Measurements from ENCODE around the gene LRCH1. TPM values are rescaled to one million over a fixed set of nuclear protein-coding genes. Genes with fewer than 3 reads are reported as not detected.
A peak's percentile ranks its signal among the peaks of the same experiment; 100 is the strongest.

Gene LRCH1
- total RNA-seq, 4 donors from 2014 or later = 17.2 to 25.7 (median 21.9) TPM

DNA sequence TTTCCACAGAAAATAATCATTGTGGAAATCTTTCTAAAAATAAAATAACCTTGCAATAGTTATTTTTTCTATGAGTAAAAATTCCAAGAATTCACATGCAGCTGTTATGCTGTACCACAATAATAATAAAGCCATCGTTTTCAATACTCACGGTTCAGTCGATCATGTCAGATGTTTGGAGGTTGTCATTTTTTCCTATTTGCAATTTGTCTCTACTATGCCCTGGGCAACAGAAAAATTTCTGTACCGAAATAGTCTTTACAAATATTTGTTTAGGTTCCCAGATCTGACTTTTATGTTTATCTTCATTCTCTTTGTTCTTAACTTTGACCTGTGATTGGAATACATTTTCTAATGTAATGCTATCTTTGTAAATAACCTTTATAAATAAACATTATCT is 164.3 kb downstream of the LRCH1 start:
- DNase-seq (ENCODE audit: low spot score in 2 of 2) = no peak
- Histone ChIP-seq H3K36me3 (peaks cover 0 to 16% (median 0%) of the 10 kb centered on the region in 3 donors), H3K27ac (no peak overlapping the region), H3K4me1 (peaks cover 0 to 7% (median 0%) of the 10 kb centered on the region in 4 donors), H3K9me3 (no peaks in the 10 kb centered on the region), H3K27me3 (no peaks in the 10 kb centered on the region), H3K4me3 (no peak overlapping the region)
- TF ChIP-seq EP300 (IDR thresholded peaks at IDR 0.05) = no peak
- TF ChIP-seq POLR2A (IDR thresholded peaks at IDR 0.05) = no peak
- TF ChIP-seq, protein P1, sequence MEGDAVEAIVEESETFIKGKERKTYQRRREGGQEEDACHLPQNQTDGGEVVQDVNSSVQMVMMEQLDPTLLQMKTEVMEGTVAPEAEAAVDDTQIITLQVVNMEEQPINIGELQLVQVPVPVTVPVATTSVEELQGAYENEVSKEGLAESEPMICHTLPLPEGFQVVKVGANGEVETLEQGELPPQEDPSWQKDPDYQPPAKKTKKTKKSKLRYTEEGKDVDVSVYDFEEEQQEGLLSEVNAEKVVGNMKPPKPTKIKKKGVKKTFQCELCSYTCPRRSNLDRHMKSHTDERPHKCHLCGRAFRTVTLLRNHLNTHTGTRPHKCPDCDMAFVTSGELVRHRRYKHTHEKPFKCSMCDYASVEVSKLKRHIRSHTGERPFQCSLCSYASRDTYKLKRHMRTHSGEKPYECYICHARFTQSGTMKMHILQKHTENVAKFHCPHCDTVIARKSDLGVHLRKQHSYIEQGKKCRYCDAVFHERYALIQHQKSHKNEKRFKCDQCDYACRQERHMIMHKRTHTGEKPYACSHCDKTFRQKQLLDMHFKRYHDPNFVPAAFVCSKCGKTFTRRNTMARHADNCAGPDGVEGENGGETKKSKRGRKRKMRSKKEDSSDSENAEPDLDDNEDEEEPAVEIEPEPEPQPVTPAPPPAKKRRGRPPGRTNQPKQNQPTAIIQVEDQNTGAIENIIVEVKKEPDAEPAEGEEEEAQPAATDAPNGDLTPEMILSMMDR (IDR thresholded peaks at IDR 0.05) = no peak
- 57 to 64% methylated on average over 4 of the region's 4 CpGs for WGBS, 2 donors

DNA sequence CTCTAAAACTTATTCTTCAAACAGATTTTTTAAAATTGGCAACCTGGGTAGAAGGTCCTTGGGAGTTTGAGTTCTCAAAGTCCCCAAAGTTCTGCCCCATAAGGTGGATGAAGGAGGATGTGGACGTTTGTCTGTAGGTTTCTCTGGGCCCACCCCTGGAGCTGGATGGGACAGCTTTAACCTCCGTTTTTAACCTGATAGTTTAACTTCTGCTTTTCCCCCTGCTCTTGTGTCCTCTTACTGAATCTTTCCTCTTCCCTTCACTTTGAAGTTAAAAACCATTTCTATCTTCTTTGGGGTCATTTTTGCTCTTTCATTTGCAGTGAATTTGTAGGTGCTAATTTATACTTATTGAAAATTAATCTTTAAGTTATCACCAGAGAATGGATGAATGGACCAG is 164.9 kb downstream of the LRCH1 start:
- TF ChIP-seq EP300 (IDR thresholded peaks at IDR 0.05) (no peak), POLR2A (IDR thresholded peaks at IDR 0.05) (no peak)
- Histone ChIP-seq H3K27me3 (no peaks in the 10 kb centered on the region), H3K4me1 (peaks cover 0 to 7% (median 0%) of the 10 kb centered on the region in 4 donors), H3K36me3 (peaks cover 0 to 11% (median 0%) of the 10 kb centered on the region in 3 donors), H3K9me3 (no peaks in the 10 kb centered on the region), H3K27ac (no peak overlapping the region), H3K4me3 (no peak overlapping the region)
- 54 to 76% methylated on average over 2 of the region's 2 CpGs for whole genome bisulfite sequencing, 2 donors
- no peak for DNase-seq (ENCODE audit: low spot score in 2 of 2)

- TF ChIP-seq EP300 (IDR thresholded peaks at IDR 0.05) = no peak
- TF ChIP-seq, protein P1 (IDR thresholded peaks at IDR 0.05) = no peak
- no peak for TF ChIP-seq POLR2A (IDR thresholded peaks at IDR 0.05)
- no peak overlapping the region for H3K4me3 ChIP-seq
- H3K36me3 ChIP-seq = peaks cover 0 to 24% (median 0%) of the 10 kb centered on the region in 3 donors
- no peaks in the 10 kb centered on the region for H3K27me3 ChIP-seq
- H3K4me1 ChIP-seq = peaks cover 0 to 7% (median 0%) of the 10 kb centered on the region in 4 donors
- no peak overlapping the region for H3K27ac ChIP-seq
- DNase-seq (ENCODE audit: low spot score in 2 of 2) = no peak
- H3K9me3 ChIP-seq = no peaks in the 10 kb centered on the region
- WGBS, 2 donors = 91 to 98% methylated on average over 8 of the region's 8 CpGs
These were observed 167.2 kb downstream of the LRCH1 start for GRCh38 chr13:46720189-46720588.

GRCh38 chr13:46721054-46721453 is 168.1 kb downstream of the LRCH1 start:
- peak overlapping the region in 2 of 4 donors; percentile 4 to 35 for H3K27ac ChIP-seq
- no peak overlapping the region for H3K4me3 ChIP-seq
- peaks cover 0 to 32% (median 0%) of the 10 kb centered on the region in 3 donors for H3K36me3 ChIP-seq
- no peaks in the 10 kb centered on the region for H3K27me3 ChIP-seq
- H3K4me1 ChIP-seq = peaks cover 0 to 7% (median 0%) of the 10 kb centered on the region in 4 donors
- no peaks in the 10 kb centered on the region for H3K9me3 ChIP-seq
- WGBS, 2 donors = 15 to 18% methylated on average over 4 of the region's 4 CpGs
- peak in 1 of 2 donors; percentile 68 for DNase-seq (ENCODE audit: low spot score in 2 of 2)
- TF ChIP-seq, protein P1 (IDR thresholded peaks at IDR 0.05) = peak; percentile 47 to 80 (median 57)
- no peak for TF ChIP-seq POLR2A (IDR thresholded peaks at IDR 0.05)
- no peak for TF ChIP-seq EP300 (IDR thresholded peaks at IDR 0.05)

GRCh38 chr13:46726347-46726746 is 173.4 kb downstream of the LRCH1 start:
- DNase-seq (ENCODE audit: low spot score in 2 of 2) = no peak
- TF ChIP-seq POLR2A (IDR thresholded peaks at IDR 0.05) (no peak), EP300 (IDR thresholded peaks at IDR 0.05) (no peak)
- TF ChIP-seq, protein P1 (IDR thresholded peaks at IDR 0.05) = no peak
- Histone ChIP-seq H3K4me3 (no peak overlapping the region), H3K9me3 (no peaks in the 10 kb centered on the region), H3K27ac (no peak overlapping the region), H3K27me3 (no peaks in the 10 kb centered on the region), H3K4me1 (peaks cover 0 to under 1% (median 0%) of the 10 kb centered on the region in 4 donors), H3K36me3 (peaks cover 0 to 81% (median 0%) of the 10 kb centered on the region in 3 donors)
- WGBS, 2 donors = 87 to 100% methylated on average over 5 of the region's 5 CpGs
